ENCODE results near the gene NRCAM.

Gene NRCAM

DNA sequence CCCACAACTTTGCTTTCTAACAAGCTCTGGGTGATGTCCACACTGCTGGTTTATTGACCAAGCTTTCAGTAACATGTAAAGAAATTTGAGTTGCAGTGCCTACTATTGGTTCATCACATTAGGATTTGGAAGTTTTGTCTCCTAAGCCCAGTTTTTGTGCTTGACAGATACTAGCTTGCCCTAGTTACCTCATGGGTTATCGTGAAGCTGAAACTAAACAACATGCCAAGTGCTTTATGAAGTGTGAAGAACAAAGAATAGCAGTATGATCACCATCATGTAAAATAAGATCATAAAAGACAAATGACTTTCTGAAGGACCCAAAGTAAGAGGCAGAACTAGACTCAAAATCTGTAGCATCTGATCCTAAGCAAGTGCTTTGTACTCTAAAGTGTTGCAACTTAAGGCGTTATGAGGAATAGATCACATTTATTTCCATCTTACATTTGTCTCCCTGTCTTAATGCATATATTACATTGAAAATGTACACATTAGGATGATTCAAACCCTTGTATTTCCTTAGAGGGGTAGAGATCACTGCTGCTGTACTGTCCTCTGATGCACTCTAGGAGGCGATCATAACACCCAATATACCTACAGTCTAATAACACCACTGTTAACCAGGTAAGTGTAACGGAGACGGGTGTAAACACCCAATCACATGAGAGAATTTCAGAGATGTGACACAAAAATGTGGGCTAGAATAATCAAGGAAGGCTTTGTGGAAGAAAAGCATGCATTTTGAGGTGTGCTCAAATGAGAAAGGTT is 71.3 kb downstream of the NRCAM start:
- H3K4me1 ChIP-seq (ENCODE audit: control insufficient read depth, insufficient read depth, low read length): no peaks in the 10 kb centered on the region

DNA sequence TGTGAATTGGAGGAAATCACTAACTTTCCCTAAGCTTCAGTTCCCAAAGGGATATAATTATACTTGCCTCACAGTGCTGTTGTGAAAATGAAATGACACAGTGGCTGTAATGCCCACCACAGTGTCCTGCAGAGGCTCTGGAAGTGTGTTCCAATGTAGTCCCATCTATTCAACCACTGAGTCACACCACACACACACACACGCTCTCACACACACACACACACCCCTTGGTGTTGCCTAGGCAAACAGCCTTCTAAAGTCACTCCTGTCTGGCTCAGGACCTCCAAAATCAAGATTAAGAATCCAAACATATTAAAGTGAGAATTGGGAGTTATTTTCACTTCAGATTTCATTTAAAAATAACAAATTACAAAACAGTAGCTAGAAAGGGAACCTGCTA is 73.3 kb downstream of the NRCAM start:
- no peaks in the 10 kb centered on the region for H3K27me3 ChIP-seq (ENCODE audit: control insufficient read depth, insufficient read depth, low read length)
- H3K36me3 ChIP-seq (ENCODE audit: insufficient read depth, low read length): no peaks in the 10 kb centered on the region
- H3K4me1 ChIP-seq (ENCODE audit: control insufficient read depth, insufficient read depth, low read length): no peaks in the 10 kb centered on the region
- H3K4me2 ChIP-seq (ENCODE audit: low read length): no peak overlapping the region
- H3K9me3 ChIP-seq (replicated peaks; ENCODE audit: low read length): no peaks in the 10 kb centered on the region
- H3K9ac ChIP-seq (ENCODE audit: low read depth, low read length): no peak overlapping the region
- H3K4me3 ChIP-seq (ENCODE audit: low read length): no peak overlapping the region

More for the DNA sequence above, 71.3 kb downstream of the NRCAM start:
- Histone ChIP-seq H3K4me3 (ENCODE audit: low read length) (no peak overlapping the region), H3K27me3 (ENCODE audit: control insufficient read depth, insufficient read depth, low read length) (no peaks in the 10 kb centered on the region), H3K9me3 (replicated peaks; ENCODE audit: low read length) (no peaks in the 10 kb centered on the region), H3K36me3 (ENCODE audit: insufficient read depth, low read length) (no peaks in the 10 kb centered on the region), H3K4me2 (ENCODE audit: low read length) (no peak overlapping the region), H3K9ac (ENCODE audit: low read depth, low read length) (no peak overlapping the region)

DNA sequence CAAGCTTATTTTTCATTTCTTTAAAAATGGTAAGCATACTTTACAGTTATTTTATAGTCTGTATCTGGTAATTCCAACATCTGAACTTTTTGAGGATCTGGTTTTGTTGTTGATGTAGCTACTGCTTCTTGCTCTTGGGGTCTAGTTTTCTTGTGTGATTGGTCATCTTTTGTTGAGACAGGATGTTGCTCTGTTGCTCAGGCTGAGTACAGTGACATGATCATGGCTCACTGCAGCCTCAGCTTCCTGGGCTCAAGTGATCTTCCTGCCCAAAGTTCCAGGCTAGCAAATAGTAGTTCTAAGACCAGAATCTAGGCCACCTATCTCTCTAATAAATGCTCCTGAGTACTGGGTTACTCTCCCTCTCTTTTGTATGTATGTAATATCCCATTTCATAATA is 75.7 kb downstream of the NRCAM start:
- H3K4me2 ChIP-seq (ENCODE audit: low read length): no peak overlapping the region
- H3K9ac ChIP-seq (ENCODE audit: low read depth, low read length): no peak overlapping the region
- no peaks in the 10 kb centered on the region for H3K4me1 ChIP-seq (ENCODE audit: control insufficient read depth, insufficient read depth, low read length)
- H3K36me3 ChIP-seq (ENCODE audit: insufficient read depth, low read length): no peaks in the 10 kb centered on the region
- no peaks in the 10 kb centered on the region for H3K27me3 ChIP-seq (ENCODE audit: control insufficient read depth, insufficient read depth, low read length)
- H3K4me3 ChIP-seq (ENCODE audit: low read length): no peak overlapping the region
- no peaks in the 10 kb centered on the region for H3K9me3 ChIP-seq (replicated peaks; ENCODE audit: low read length)

DNA sequence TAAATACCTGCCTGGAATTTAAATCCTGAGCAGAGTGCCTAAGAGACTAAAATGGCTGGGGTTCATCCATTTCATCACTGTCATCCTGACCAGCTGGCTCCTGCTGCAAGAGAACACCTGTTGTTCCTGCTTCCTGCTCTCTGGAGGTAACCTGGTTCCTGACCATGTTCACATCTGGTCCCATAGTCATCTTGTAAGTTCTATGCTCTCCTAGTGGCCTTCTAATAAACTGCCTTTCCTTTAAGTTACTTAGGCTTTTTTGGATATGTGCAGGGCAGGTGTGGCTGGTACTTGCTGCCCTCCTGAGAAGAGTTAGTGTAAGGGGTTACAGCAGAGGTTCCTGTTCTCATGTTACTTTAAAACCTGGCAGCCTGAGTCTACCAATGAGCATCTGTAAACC is 80.0 kb downstream of the NRCAM start:
- Histone ChIP-seq H3K9ac (ENCODE audit: low read depth, low read length) (no peak overlapping the region), H3K4me1 (ENCODE audit: control insufficient read depth, insufficient read depth, low read length) (no peaks in the 10 kb centered on the region), H3K4me2 (ENCODE audit: low read length) (no peak overlapping the region), H3K4me3 (ENCODE audit: low read length) (no peak overlapping the region), H3K9me3 (replicated peaks; ENCODE audit: low read length) (no peaks in the 10 kb centered on the region), H3K27me3 (ENCODE audit: control insufficient read depth, insufficient read depth, low read length) (no peaks in the 10 kb centered on the region), H3K36me3 (ENCODE audit: insufficient read depth, low read length) (no peaks in the 10 kb centered on the region)

DNA sequence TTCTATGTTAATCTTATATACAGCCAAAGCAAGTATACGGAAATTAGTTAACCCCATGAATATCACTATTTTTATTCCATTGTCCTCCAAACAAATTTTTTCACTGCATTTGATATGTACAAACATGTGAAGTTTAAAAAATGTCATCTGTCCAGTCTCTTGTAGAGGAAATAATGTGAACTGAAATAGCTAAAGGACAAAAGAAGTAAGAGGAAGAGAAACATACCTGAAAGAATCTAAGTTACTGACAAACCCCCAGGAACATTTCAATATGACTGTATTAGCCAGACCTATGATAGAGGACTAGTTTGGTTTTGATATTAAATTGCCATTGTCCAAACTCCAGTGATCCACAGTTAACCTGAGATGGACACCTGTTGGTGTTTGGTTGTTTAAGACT is 80.6 kb downstream of the NRCAM start:
- Histone ChIP-seq H3K4me3 (ENCODE audit: low read length) (no peak overlapping the region), H3K9ac (ENCODE audit: low read depth, low read length) (no peak overlapping the region), H3K4me2 (ENCODE audit: low read length) (no peak overlapping the region), H3K36me3 (ENCODE audit: insufficient read depth, low read length) (no peaks in the 10 kb centered on the region), H3K27me3 (ENCODE audit: control insufficient read depth, insufficient read depth, low read length) (no peaks in the 10 kb centered on the region), H3K4me1 (ENCODE audit: control insufficient read depth, insufficient read depth, low read length) (no peaks in the 10 kb centered on the region), H3K9me3 (replicated peaks; ENCODE audit: low read length) (no peaks in the 10 kb centered on the region)

DNA sequence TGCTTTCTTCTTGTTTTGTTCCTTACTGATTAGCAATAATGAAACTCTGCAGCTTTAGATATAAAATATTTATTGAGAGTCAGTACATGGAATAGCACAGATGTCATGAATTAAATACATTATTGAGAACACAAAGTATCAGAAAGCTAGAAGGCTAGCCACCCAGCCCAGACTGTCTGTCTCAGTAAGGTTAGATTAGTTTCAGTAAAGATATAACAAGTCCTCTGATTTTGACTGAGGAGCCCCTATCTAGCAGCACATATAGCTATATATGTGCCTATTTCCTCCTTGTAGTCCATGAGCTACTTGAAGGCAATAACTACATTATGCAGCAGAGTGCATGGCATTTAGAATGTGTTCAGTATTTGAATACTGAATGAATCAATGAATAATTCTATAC is 81.3 kb downstream of the NRCAM start:
- no peak overlapping the region for H3K4me3 ChIP-seq (ENCODE audit: low read length)
- H3K9me3 ChIP-seq (replicated peaks; ENCODE audit: low read length): no peaks in the 10 kb centered on the region
- H3K4me1 ChIP-seq (ENCODE audit: control insufficient read depth, insufficient read depth, low read length): no peaks in the 10 kb centered on the region
- H3K4me2 ChIP-seq (ENCODE audit: low read length): no peak overlapping the region
- H3K27me3 ChIP-seq (ENCODE audit: control insufficient read depth, insufficient read depth, low read length): no peaks in the 10 kb centered on the region
- no peaks in the 10 kb centered on the region for H3K36me3 ChIP-seq (ENCODE audit: insufficient read depth, low read length)
- H3K9ac ChIP-seq (ENCODE audit: low read depth, low read length): no peak overlapping the region

DNA sequence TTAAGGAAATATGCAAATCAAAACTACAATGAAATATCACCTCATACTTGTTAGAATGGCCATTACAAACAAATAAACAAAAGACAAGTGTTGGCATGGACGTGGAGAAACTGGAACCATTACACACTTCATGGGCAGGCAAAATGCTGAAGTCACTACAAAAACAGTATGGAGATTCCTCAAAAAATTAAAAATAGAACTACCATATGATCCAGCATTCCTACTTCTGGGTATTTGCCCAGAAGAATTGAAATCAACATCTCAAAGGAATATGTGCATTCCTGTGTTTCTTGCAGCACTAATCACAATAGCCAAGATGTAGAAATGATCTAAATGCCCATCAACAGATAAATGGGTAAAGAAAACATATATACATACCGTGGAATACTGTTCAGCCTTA is 83.6 kb downstream of the NRCAM start:
- Histone ChIP-seq H3K4me3 (ENCODE audit: low read length) (no peak overlapping the region), H3K27me3 (ENCODE audit: control insufficient read depth, insufficient read depth, low read length) (no peaks in the 10 kb centered on the region), H3K9ac (ENCODE audit: low read depth, low read length) (no peak overlapping the region), H3K4me1 (ENCODE audit: control insufficient read depth, insufficient read depth, low read length) (peaks cover 11% of the 10 kb centered on the region), H3K36me3 (ENCODE audit: insufficient read depth, low read length) (no peaks in the 10 kb centered on the region), H3K9me3 (replicated peaks; ENCODE audit: low read length) (no peaks in the 10 kb centered on the region), H3K4me2 (ENCODE audit: low read length) (no peak overlapping the region)

DNA sequence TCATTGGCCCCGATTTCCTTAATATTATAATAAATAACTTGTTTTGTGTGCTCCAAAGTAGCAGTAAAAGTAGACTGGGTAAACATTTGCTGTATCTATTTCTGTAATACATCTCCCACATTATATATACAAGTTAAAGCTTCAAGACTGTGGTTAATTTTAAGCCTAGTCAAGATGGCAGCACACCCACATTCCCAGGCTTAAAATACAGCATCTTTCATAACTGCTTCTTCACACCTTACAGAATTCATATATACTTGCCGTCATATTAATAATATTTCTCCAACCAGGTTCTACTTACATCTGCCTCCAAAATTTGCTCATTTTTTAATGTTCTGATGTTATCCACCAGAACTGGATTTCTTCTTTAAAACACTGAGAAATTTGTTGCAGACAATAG is 85.6 kb downstream of the NRCAM start:
- no peaks in the 10 kb centered on the region for H3K27me3 ChIP-seq (ENCODE audit: control insufficient read depth, insufficient read depth, low read length)
- no peak overlapping the region for H3K4me2 ChIP-seq (ENCODE audit: low read length)
- H3K36me3 ChIP-seq (ENCODE audit: insufficient read depth, low read length): no peaks in the 10 kb centered on the region
- H3K4me1 ChIP-seq (ENCODE audit: control insufficient read depth, insufficient read depth, low read length): peaks cover 18% of the 10 kb centered on the region
- H3K9me3 ChIP-seq (replicated peaks; ENCODE audit: low read length): no peaks in the 10 kb centered on the region
- H3K9ac ChIP-seq (ENCODE audit: low read depth, low read length): no peak overlapping the region
- H3K4me3 ChIP-seq (ENCODE audit: low read length): no peak overlapping the region

DNA sequence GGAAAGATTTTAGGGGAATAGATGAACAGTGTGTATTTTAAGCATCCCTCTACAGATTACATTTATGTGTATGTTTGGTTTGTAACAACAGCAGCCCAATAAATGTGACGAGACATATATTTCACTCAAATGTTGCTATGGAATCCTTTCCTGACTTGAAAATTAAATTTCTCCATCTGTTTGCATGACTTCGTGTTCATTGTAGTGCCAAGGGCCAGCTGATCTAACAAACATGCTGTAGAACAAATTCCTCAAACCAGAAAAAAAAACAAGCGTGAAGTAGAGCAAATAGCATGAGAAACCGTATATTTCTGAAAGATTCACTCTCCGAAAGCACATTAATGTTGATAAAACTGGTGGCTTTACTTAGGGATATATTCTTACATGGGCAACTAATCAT is 87.8 kb downstream of the NRCAM start:
- Histone ChIP-seq H3K9me3 (replicated peaks; ENCODE audit: low read length) (no peaks in the 10 kb centered on the region), H3K36me3 (ENCODE audit: insufficient read depth, low read length) (no peaks in the 10 kb centered on the region), H3K4me1 (ENCODE audit: control insufficient read depth, insufficient read depth, low read length) (peaks cover 18% of the 10 kb centered on the region), H3K4me3 (ENCODE audit: low read length) (no peak overlapping the region), H3K9ac (ENCODE audit: low read depth, low read length) (peak overlapping the region; percentile 6), H3K4me2 (ENCODE audit: low read length) (peak overlapping the region; percentile 43), H3K27me3 (ENCODE audit: control insufficient read depth, insufficient read depth, low read length) (no peaks in the 10 kb centered on the region)

DNA sequence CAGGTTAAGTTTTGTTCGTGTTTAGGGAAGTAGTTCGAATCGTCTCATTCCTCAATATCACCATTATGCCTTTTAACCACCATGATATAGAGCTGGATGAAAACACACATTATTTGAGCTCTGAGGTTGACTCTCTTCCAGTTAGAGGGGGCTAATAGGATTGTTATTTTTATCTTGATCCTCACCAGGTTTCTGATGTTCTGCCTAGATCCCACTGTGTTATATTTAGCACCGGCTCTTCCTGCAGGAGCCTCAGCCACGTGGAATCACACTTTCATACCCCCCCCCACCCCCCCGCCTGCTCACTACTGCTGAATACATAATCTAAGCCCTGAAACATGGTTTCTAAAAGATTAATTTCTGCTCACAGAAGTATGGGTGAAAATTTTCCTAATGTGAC is 88.3 kb downstream of the NRCAM start:
- Histone ChIP-seq H3K36me3 (ENCODE audit: insufficient read depth, low read length) (no peaks in the 10 kb centered on the region), H3K4me1 (ENCODE audit: control insufficient read depth, insufficient read depth, low read length) (peaks cover 18% of the 10 kb centered on the region), H3K9me3 (replicated peaks; ENCODE audit: low read length) (no peaks in the 10 kb centered on the region), H3K4me3 (ENCODE audit: low read length) (no peak overlapping the region), H3K4me2 (ENCODE audit: low read length) (peak overlapping the region; percentile 28), H3K9ac (ENCODE audit: low read depth, low read length) (peak overlapping the region; percentile 6), H3K27me3 (ENCODE audit: control insufficient read depth, insufficient read depth, low read length) (no peaks in the 10 kb centered on the region)

DNA sequence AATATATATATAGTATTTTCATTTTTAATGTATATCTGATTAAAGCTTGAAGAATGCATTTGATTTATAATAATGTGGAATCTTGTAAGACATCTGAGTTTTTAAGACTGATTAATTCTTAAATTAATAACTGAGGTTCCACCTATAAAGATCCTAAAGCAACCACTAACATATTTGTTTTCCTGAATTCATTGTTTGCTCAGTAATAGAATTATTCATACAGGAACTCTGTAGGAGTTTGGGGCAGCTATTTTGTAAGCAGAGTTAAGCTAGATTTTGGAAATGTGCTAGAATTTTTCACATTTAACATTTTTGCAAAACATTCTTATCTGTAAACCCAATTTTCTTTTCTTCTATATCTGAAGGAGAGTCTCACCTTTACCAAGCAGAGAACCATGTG is 88.9 kb downstream of the NRCAM start:
- Histone ChIP-seq H3K9ac (ENCODE audit: low read depth, low read length) (no peak overlapping the region), H3K4me2 (ENCODE audit: low read length) (no peak overlapping the region), H3K4me3 (ENCODE audit: low read length) (no peak overlapping the region), H3K4me1 (ENCODE audit: control insufficient read depth, insufficient read depth, low read length) (peaks cover 18% of the 10 kb centered on the region), H3K27me3 (ENCODE audit: control insufficient read depth, insufficient read depth, low read length) (no peaks in the 10 kb centered on the region), H3K9me3 (replicated peaks; ENCODE audit: low read length) (no peaks in the 10 kb centered on the region), H3K36me3 (ENCODE audit: insufficient read depth, low read length) (no peaks in the 10 kb centered on the region)

DNA sequence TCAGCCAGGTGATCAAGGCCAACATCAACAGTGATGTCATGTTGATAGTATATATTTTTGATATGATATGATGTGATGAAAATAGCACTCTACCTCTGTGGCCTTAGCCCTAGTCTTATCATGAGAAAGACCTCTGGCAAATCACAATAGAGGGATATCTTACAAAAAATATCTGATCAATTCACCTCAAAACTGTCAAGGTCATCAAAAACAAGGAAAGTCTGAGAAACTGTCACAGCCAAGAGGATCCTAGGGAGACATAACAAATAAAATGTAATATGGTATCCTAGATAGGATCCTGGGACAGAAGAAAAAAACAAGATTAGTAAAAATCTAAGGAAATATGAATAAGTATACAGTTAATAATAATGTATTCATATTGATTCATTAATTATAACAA is 92.6 kb downstream of the NRCAM start:
- Histone ChIP-seq H3K36me3 (ENCODE audit: insufficient read depth, low read length) (no peaks in the 10 kb centered on the region), H3K4me1 (ENCODE audit: control insufficient read depth, insufficient read depth, low read length) (peaks cover 21% of the 10 kb centered on the region), H3K9me3 (replicated peaks; ENCODE audit: low read length) (no peaks in the 10 kb centered on the region), H3K9ac (ENCODE audit: low read depth, low read length) (no peak overlapping the region), H3K4me2 (ENCODE audit: low read length) (no peak overlapping the region), H3K4me3 (ENCODE audit: low read length) (no peak overlapping the region), H3K27me3 (ENCODE audit: control insufficient read depth, insufficient read depth, low read length) (no peaks in the 10 kb centered on the region)
